Chondrocyte (in vitro differentiated cells): ENCODE data around the gene APOA1. TPM values are rescaled to one million over a fixed set of nuclear protein-coding genes. Genes with fewer than 3 reads are reported as not detected.

ENCODE experiments used
- DNase-seq: peaks from one replicate; pipeline ENCODE4 v3.0.0; 2021; ENCODE audit warnings: mixed read lengths, low spot score
- H3K27ac Mint-ChIP-seq: one replicate; pipeline ENCODE4 v1.8.0; 2021; ENCODE audit warnings: mild to moderate bottlenecking, moderate library complexity, mixed read lengths; ENCODE audit not compliant: unreplicated experiment
- H3K27me3 Mint-ChIP-seq: 2 replicates; pipeline ENCODE4 v1.8.0; 2021; ENCODE audit warnings: low read depth, mixed read lengths
- H3K36me3 Mint-ChIP-seq: 2 replicates; pipeline ENCODE4 v1.8.0; 2021; ENCODE audit warnings: low read depth, mixed read lengths
- H3K4me1 Mint-ChIP-seq: 2 replicates; pipeline ENCODE4 v1.8.0; 2021; ENCODE audit warnings: low read depth, mild to moderate bottlenecking, mixed read lengths
- H3K4me3 Mint-ChIP-seq: one replicate; pipeline ENCODE4 v1.8.0; 2021; ENCODE audit warnings: mild to moderate bottlenecking, moderate library complexity, mixed read lengths; ENCODE audit not compliant: unreplicated experiment
- H3K9me3 Mint-ChIP-seq: 2 replicates; pipeline ENCODE4 v1.8.0; 2021; ENCODE audit warnings: low read depth, mixed read lengths
- CTCF ChIP-seq: fragments of 200-600 bp; sonication (generic); IDR thresholded peaks from 2 replicates; pipeline ENCODE4 v1.5.0; 2021; ENCODE audit warnings: antibody characterized with exemption, mild to moderate bottlenecking, moderate library complexity
- total RNA-seq: library from RNA; stranded (reverse); gene quantifications from 3 replicates; pipeline ENCODE4 v1.2.1, GENCODE V29; 2021

Gene APOA1
- total RNA-seq, 1 donor from 2014 or later: not detected

GRCh38 chr11:116798368-116798767, 39.1 kb downstream of the APOA1 start:
- Mint-ChIP-seq H3K9me3 (no peaks in the 10 kb centered on the region), H3K36me3 (no peaks in the 10 kb centered on the region), H3K27me3 (peaks cover 14% of the 10 kb centered on the region), H3K4me1 (no peaks in the 10 kb centered on the region), H3K4me3 (no peak overlapping the region), H3K27ac (no peak overlapping the region)
- no peak for DNase-seq
- TF ChIP-seq CTCF: no peak

- H3K27me3 Mint-ChIP-seq: peaks cover 13% of the 10 kb centered on the region
Measured at GRCh38 chr11:116797816-116798215, 39.6 kb downstream of the APOA1 start.

DNA sequence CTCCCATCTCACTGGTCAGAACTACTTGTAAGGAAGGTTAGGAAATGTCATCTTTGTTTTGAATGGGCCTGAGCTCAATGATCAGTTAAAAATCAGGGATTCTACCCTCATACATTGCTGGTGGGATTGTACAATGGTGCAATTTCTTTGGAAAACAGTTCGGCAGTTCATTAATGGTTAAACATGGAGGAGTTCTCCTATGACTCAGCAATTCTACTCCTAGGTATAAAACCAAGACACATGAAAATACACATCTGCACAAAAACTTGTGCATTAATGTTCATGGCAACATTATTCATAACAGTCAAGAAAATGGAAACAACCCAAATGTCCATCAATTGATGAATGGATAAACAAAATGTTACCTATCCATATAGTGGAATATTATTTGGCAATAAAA, 40.9 kb downstream of the APOA1 start:
- no peak overlapping the region for H3K4me3 Mint-ChIP-seq
- TF ChIP-seq CTCF: no peak

More at GRCh38 chr11:116797816-116798215, 39.6 kb downstream of the APOA1 start:
- Mint-ChIP-seq H3K36me3 (no peaks in the 10 kb centered on the region), H3K4me3 (no peak overlapping the region), H3K9me3 (no peaks in the 10 kb centered on the region), H3K4me1 (no peaks in the 10 kb centered on the region), H3K27ac (no peak overlapping the region)
- no peak for DNase-seq
- no peak for TF ChIP-seq CTCF

GRCh38 chr11:116794851-116795250, 42.6 kb downstream of the APOA1 start:
- H3K27me3 Mint-ChIP-seq: peaks cover 4% of the 10 kb centered on the region
- no peak overlapping the region for H3K4me3 Mint-ChIP-seq
- no peak overlapping the region for H3K27ac Mint-ChIP-seq
- no peaks in the 10 kb centered on the region for H3K9me3 Mint-ChIP-seq
- H3K36me3 Mint-ChIP-seq: no peaks in the 10 kb centered on the region
- DNase-seq: no peak
- H3K4me1 Mint-ChIP-seq: peaks cover 6% of the 10 kb centered on the region
- TF ChIP-seq CTCF: no peak

More for the DNA sequence above, 40.9 kb downstream of the APOA1 start:
- no peak for DNase-seq
- no peaks in the 10 kb centered on the region for H3K9me3 Mint-ChIP-seq
- no peak overlapping the region for H3K27ac Mint-ChIP-seq
- H3K36me3 Mint-ChIP-seq: no peaks in the 10 kb centered on the region
- H3K27me3 Mint-ChIP-seq: peaks cover 9% of the 10 kb centered on the region
- no peaks in the 10 kb centered on the region for H3K4me1 Mint-ChIP-seq

GRCh38 chr11:116793772-116794097, 43.7 kb downstream of the APOA1 start:
- no peak for TF ChIP-seq CTCF
- Mint-ChIP-seq H3K4me1 (peaks cover 6% of the 10 kb centered on the region), H3K9me3 (no peaks in the 10 kb centered on the region), H3K4me3 (no peak overlapping the region), H3K27me3 (no peaks in the 10 kb centered on the region), H3K36me3 (no peaks in the 10 kb centered on the region), H3K27ac (no peak overlapping the region)
- no peak for DNase-seq
